ENCODE data around the gene RBM20. TPM values are rescaled to one million over a fixed set of nuclear protein-coding genes. Genes with fewer than 3 reads are reported as not detected.
A peak's percentile ranks its signal among the peaks of the same experiment; 100 is the strongest.

RBM20 gene
- total and polyA plus RNA-seq, 2 of the 13 experiments (the other 11 are each of a cell fraction or from before 2014, with no cell fraction given): 0.02 to 0.22 TPM

- FAIRE-seq: no peak
- WGBS (ENCODE audit: low lambda C conversion rate): 0% methylated on average over 1 of the region's 1 CpG
- Histone ChIP-seq H3K9ac (ENCODE audit: insufficient read depth, low read depth, low read length) (no peak overlapping the region), H3K27me3 (ENCODE audit: control insufficient read depth in 1 of 2, insufficient read depth in 2 of 2, low read length in 2 of 2) (no peaks in the 10 kb centered on the region; a peak in 1 of 5 replicates), H3K27ac (ENCODE audit: extremely low read length, insufficient read depth, low read length) (no peak overlapping the region), H4K20me1 (ENCODE audit: insufficient read depth, low read length) (no peaks in the 10 kb centered on the region), H3K79me2 (ENCODE audit: insufficient read depth, low read length) (no peaks in the 10 kb centered on the region), H3K4me3 (replicated peaks in 1 of 3; ENCODE audit: insufficient read depth in 1 of 3, low read depth in 2 of 3, low read length in 3 of 3) (no peak overlapping the region), H3K36me3 (replicated peaks in 1 of 2; ENCODE audit: control insufficient read depth in 1 of 2, insufficient read depth in 2 of 2, low read length in 2 of 2) (no peaks in the 10 kb centered on the region), H2AFZ (ENCODE audit: low read length) (no peak overlapping the region), H3K4me1 (ENCODE audit: insufficient read depth, low read length) (peaks cover 57% of the 10 kb centered on the region), H3K4me2 (ENCODE audit: low read depth, low read length) (no peak overlapping the region), H3K9me3 (ENCODE audit: low read length) (no peaks in the 10 kb centered on the region)
- no TSS peak for BruUV-seq (replicated peaks)
- intact Hi-C loops (cut with micrococcal nuclease; ENCODE audit: unreplicated experiment) (no loop called here), in situ Hi-C loops (cut with HindIII; ENCODE audit: extremely low pct_ligation_motif_present, low pct_unique_long_range_greater_than_20kb) (no loop called here)
- TF ChIP-seq SOX5 (CRISPR knock-in tag; IDR thresholded peaks at IDR 0.05; ENCODE audit: borderline replicate concordance): peak; percentile 69; the same call in 1 of the 2 replicates
- no peak for TF ChIP-seq ZNF615 (CRISPR knock-in tag; IDR thresholded peaks at IDR 0.05; ENCODE audit: borderline replicate concordance)
- no peak for TF ChIP-seq MNT (IDR thresholded peaks at IDR 0.05)
- TF ChIP-seq SRF (IDR thresholded peaks at IDR 0.05; ENCODE audit: low read depth, low read length): no peak
- TF ChIP-seq NR2C2 (CRISPR knock-in tag; IDR thresholded peaks at IDR 0.05; ENCODE audit: borderline replicate concordance): no peak
- TF ChIP-seq SOX13 (IDR thresholded peaks at IDR 0.05): no peak
- TF ChIP-seq SOX13 (CRISPR knock-in tag; conservative IDR thresholded peaks at IDR 0.05 in 1 of 2, IDR thresholded peaks at IDR 0.05 in 1 of 2): peak in 1 of 2 experiments; percentile 67; a peak in 1 of 4 replicates
- ChIA-PET POLR2A (no interaction called here), CTCF (ENCODE audit: low intra/inter-chr PET ratio, low total read pairs) (no interaction called here)
- DNase-seq (ENCODE audit: low spot score): no peak
- ATAC-seq: no peak
Observed at GRCh38 chr10:110824152-110824441, 180.0 kb downstream of the RBM20 start.

GRCh38 chr10:110824660-110825059, 180.5 kb downstream of the RBM20 start:
- intact Hi-C loops (cut with micrococcal nuclease; ENCODE audit: unreplicated experiment): no loop called here
- TF ChIP-seq CEBPZ (IDR thresholded peaks at IDR 0.05; ENCODE audit: low read length) (no peak), ZNF256 (CRISPR knock-in tag; conservative IDR thresholded peaks at IDR 0.05) (no peak), LCORL (IDR thresholded peaks at IDR 0.05) (no peak), LCORL (CRISPR knock-in tag; IDR thresholded peaks at IDR 0.05) (no peak), EP300 (IDR thresholded peaks at IDR 0.05; ENCODE audit: low read depth in 2 of 2, low read length in 2 of 2) (no peak), EP300 (CRISPR knock-in tag; IDR thresholded peaks at IDR 0.05; ENCODE audit: borderline replicate concordance) (no peak), ZNF850 (CRISPR knock-in tag; conservative IDR thresholded peaks at IDR 0.05) (no peak), MATR3 (CRISPR knock-in tag; IDR thresholded peaks at IDR 0.05) (no peak), MIER2 (CRISPR knock-in tag; IDR thresholded peaks at IDR 0.05) (no peak)

More at GRCh38 chr10:110824660-110825059, 180.5 kb downstream of the RBM20 start:
- no peak overlapping the region for H3K27ac ChIP-seq (ENCODE audit: extremely low read length, insufficient read depth, low read length)
- no peak for ATAC-seq
- peaks cover 60% of the 10 kb centered on the region for H3K4me1 ChIP-seq (ENCODE audit: insufficient read depth, low read length)
- no peak overlapping the region for H2AFZ ChIP-seq (ENCODE audit: low read length)
- in situ Hi-C loops (cut with HindIII; ENCODE audit: extremely low pct_ligation_motif_present, low pct_unique_long_range_greater_than_20kb): no loop called here
- no peaks in the 10 kb centered on the region for H3K36me3 ChIP-seq (replicated peaks in 1 of 2; ENCODE audit: control insufficient read depth in 1 of 2, insufficient read depth in 2 of 2, low read length in 2 of 2)
- no peaks in the 10 kb centered on the region for H3K79me2 ChIP-seq (ENCODE audit: insufficient read depth, low read length)
- FAIRE-seq: no peak
- H4K20me1 ChIP-seq (ENCODE audit: insufficient read depth, low read length): no peaks in the 10 kb centered on the region
- H3K9me3 ChIP-seq (ENCODE audit: low read length): no peaks in the 10 kb centered on the region
- H3K4me3 ChIP-seq (replicated peaks in 1 of 3; ENCODE audit: insufficient read depth in 1 of 3, low read depth in 2 of 3, low read length in 3 of 3): no peak overlapping the region
- peak overlapping the region; percentile 26; the same call in 1 of the 2 replicates for H3K4me2 ChIP-seq (ENCODE audit: low read depth, low read length)
- POLR2A ChIA-PET: interaction anchor here (0.9 kb wide), 1 partner anchor 60 kb away, joined by 3 read pairs; no protein-coding TSS in a partner anchor
- H3K27me3 ChIP-seq (ENCODE audit: control insufficient read depth in 1 of 2, insufficient read depth in 2 of 2, low read length in 2 of 2): no peaks in the 10 kb centered on the region; a peak in 1 of 5 replicates
- no peak for DNase-seq (ENCODE audit: low spot score)
- H3K9ac ChIP-seq (ENCODE audit: insufficient read depth, low read depth, low read length): no peak overlapping the region
- CTCF ChIA-PET (ENCODE audit: low intra/inter-chr PET ratio, low total read pairs): no interaction called here
- WGBS (ENCODE audit: low lambda C conversion rate): 12% methylated on average over 5 of the region's 5 CpGs
- BruUV-seq (replicated peaks): no TSS peak
